RWPE1 (cell line): Measurements from ENCODE around the gene PTX4.
A peak's percentile ranks its signal among the peaks of the same experiment; 100 is the strongest.

Source experiments
- CTCF ChIA-PET: fragments of 350-600 bp; sonication (Branson Sonifier 250); formaldehyde crosslinking; extraction: SDS; loops from one replicate; lab custom pipeline; 2021; lab: Yijun Ruan, JAX
- POLR2A ChIA-PET: fragments of 400-600 bp; formaldehyde crosslinking; extraction: SDS; loops from one replicate; lab custom pipeline; 2020; ENCODE audit warnings: antibody characterized with exemption; ENCODE audit not compliant: low non-redundant PET; lab: Yijun Ruan, JAX
- DNase-seq: peaks from one replicate; pipeline ENCODE4 v3.0.0; 2012; ENCODE audit warnings: low spot score
- H3K27ac ChIP-seq: fragments of 450-650 bp; 2 replicates; pipeline ENCODE4 v1.5.1; 2017
- CTCF ChIP-seq: fragments of 450-650 bp; conservative IDR thresholded peaks from 2 replicates; pipeline ENCODE4 v1.5.1; 2017; ENCODE audit warnings: low read depth, mild to moderate bottlenecking

The PTX4 gene

DNA sequence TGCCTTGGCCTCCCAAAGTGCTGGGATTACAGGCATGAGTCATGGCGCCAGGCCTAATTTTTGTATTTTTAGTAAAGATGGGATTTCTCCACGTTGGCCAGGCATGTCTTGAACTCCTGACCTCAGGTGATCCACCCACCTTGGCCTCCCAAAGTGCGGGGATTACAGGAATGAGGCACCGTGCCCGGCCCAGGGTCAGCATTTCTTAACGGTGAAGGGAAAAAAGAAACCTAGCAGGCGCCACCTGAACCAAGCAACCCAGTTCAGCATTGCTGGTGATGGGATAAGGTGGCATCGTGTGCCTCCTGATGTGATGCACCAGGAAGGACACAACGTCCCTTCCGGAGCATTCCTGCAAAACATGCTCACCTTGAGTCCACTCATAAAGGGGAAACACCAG is 11.7 kb downstream of the PTX4 start:
- CTCF ChIA-PET, result no interaction called here
- POLR2A ChIA-PET, result no interaction called here
- DNase-seq, result no peak
- H3K27ac ChIP-seq, result no peak overlapping the region
- TF ChIP-seq CTCF, result no peak

- no peak for DNase-seq
- H3K27ac ChIP-seq, result peak overlapping the region; percentile 79
- ChIA-PET CTCF (interaction anchor here (0.5 kb wide), 1 partner anchor 768 kb away, joined by 4 read pairs; no protein-coding TSS in a partner anchor), POLR2A (interaction anchor here (0.6 kb wide), 1 partner anchor 687 kb away, joined by 3 read pairs; the partner anchor contains the start of gene CHTF18)
- no peak for TF ChIP-seq CTCF
Observed at GRCh38 chr16:1475552-1476114, 13.1 kb downstream of the PTX4 start.

DNA sequence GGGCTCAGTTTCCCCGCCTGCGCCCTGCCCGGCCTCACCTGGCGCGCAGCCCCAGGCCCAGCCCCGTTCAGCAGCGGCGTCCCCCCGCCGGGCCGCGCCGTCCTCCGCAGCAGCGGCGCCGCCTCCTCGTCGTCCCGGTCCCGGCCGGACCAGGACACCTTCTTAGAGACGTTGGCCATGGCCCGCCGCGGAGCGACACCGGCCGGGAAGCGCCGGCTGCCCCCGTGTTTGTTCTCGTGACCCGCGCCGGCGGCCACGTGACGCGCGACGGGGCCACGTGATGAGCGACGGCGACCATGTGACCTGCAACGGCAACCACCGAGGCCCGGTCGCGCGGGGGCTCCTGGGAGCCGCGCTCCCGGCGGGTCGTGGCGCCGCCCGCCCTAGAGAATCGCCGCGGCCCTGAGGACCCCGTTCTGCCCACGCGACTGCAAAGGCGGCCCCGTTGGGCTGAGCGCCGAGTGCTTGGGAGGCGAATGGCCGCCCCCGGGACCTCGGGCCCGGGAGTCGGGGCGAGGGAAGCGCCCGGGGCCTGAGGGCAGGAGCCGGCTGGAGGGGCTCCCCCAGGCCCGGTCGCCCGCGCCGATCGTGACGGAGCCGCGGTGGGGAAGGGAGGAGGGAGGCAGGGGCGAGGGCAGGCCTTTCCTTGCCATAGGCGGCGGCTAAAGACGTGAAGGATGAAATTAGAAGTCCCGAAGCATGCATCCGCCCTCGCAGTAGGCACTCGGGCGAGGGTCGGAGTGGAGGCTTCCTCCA is 13.8 kb downstream of the PTX4 start, which contains the start of gene CLCN7:
CLCN7 (minus strand) TSS at position 233 of the 756 bp plus-strand sequence; CDS start at position 179, 54 bp downstream.
- ChIA-PET POLR2A (interaction anchor here (0.6 to 0.7 kb wide), 3 partner anchors 135 to 686 kb away, joined by 3 to 4 read pairs (median 3); partner anchors contain the start of gene CHTF18), CTCF (interaction anchor here (0.5 kb wide), 1 partner anchor 767 kb away, joined by 4 read pairs; no protein-coding TSS in a partner anchor)
- no peak for TF ChIP-seq CTCF
- DNase-seq, result peak; percentile 92
- peak within 1 kb of the TSS; percentile 79 for H3K27ac ChIP-seq

DNA sequence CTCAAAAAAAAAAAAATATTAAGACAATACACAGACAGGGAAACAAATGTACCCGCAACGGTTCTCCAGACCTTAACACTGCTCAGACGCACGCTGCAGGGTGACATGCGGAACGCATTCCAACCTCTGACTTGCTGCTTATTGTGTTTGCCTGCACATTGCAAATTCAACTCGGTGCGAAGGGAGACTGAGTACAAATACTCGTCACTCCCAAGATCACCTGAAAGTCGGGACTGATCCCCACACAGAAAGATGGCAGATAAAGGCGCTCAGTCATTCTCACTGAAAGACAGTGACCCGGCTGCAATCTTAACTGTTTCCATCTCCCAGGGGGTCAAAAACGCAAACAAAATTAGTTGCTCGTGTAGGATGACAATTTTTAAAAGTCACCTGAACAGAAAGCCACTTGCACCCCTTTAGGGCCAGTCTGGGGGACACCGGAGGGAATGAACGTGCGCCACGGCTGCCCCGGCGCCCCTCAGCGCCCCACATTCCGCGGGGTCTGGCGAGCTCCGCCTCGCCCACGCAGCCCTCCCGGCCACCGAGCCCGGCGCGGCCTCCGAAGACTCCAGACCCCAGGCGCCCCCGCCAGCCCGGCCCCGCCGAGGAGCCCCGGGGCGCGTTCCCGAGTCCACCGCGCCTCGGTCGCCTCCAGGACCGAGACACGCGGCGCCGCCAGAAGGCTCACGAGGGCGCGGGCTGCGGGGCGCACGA is 14.5 kb downstream of the PTX4 start:
- peak overlapping the region; percentile 79 for H3K27ac ChIP-seq
- no peak for TF ChIP-seq CTCF
- POLR2A ChIA-PET, result interaction anchor here (0.7 kb wide), 2 partner anchors 136 to 295 kb away, joined by 3 to 4 read pairs; no protein-coding TSS in a partner anchor
- CTCF ChIA-PET, result no interaction called here
- peak; percentile 22 for DNase-seq

- CTCF ChIA-PET, result interaction anchor here (0.5 to 0.6 kb wide), 2 partner anchors 9 to 248 kb away, joined by 3 read pairs; no protein-coding TSS in a partner anchor
- no peak overlapping the region for H3K27ac ChIP-seq
- no peak for TF ChIP-seq CTCF
- no peak for DNase-seq
- POLR2A ChIA-PET, result interaction anchor here (0.7 kb wide), 1 partner anchor 100 kb away, joined by 4 read pairs; no protein-coding TSS in a partner anchor
Observed at GRCh38 chr16:1472974-1473373, 15.8 kb downstream of the PTX4 start.
